Neural cell (in vitro differentiated cells): Measurements from ENCODE around the gene TAOK3. TPM values are rescaled to one million over a fixed set of nuclear protein-coding genes. Genes with fewer than 3 reads are reported as not detected.

ENCODE experiments used
- H2AFZ ChIP-seq: fragments of 200-600, 300-800 bp; sonication (generic), shearing (Covaris generic); 2 replicates; pipeline ENCODE4 v1.6.0; 2014; ENCODE audit warnings: low read depth, mild to moderate bottlenecking, antibody characterized with exemption, low read length, moderate library complexity
- H3F3A ChIP-seq: fragments of 200-600 bp; shearing (Covaris generic); 2 replicates; pipeline ENCODE4 v1.6.1; 2016; ENCODE audit warnings: mild to moderate bottlenecking, moderate library complexity, mixed read lengths, antibody characterized with exemption, low read length; ENCODE audit not compliant: insufficient read depth, poor library complexity, severe bottlenecking
- H3K27ac ChIP-seq: fragments of 200-600, 300-800 bp; sonication (generic), shearing (Covaris generic); 2 replicates; pipeline ENCODE4 v1.5.1; 2014; ENCODE audit warnings: mild to moderate bottlenecking, low read length, moderate library complexity
- H3K27me3 ChIP-seq: fragments of 300-800, 200-600 bp; sonication (generic), shearing (Covaris generic); 2 replicates; pipeline ENCODE4 v1.6.0; 2014; ENCODE audit warnings: mild to moderate bottlenecking, low read depth, low read length, moderate library complexity; ENCODE audit not compliant: insufficient read depth
- H3K36me3 ChIP-seq: fragments of 300-800, 200-600 bp; sonication (generic), shearing (Covaris generic); 2 replicates; pipeline ENCODE4 v1.5.1; 2014; ENCODE audit warnings: mild to moderate bottlenecking, antibody characterized with exemption, low read length, moderate library complexity; ENCODE audit not compliant: insufficient read depth
- H3K4me2 ChIP-seq: fragments of 300-800, 200-600 bp; sonication (generic), shearing (Covaris generic); 2 replicates; pipeline ENCODE4 v1.6.0; 2014; ENCODE audit warnings: mild to moderate bottlenecking, low read length
- H3K4me3 ChIP-seq: fragments of 300-800, 200-600 bp; sonication (generic), shearing (Covaris generic); 2 replicates; pipeline ENCODE4 v1.5.1; 2014; ENCODE audit warnings: mild to moderate bottlenecking, low read length, moderate library complexity
- H3K79me2 ChIP-seq: fragments of 200-600 bp; shearing (Covaris generic); replicated peaks from 2 replicates; pipeline ENCODE4 v1.6.0; 2014; ENCODE audit warnings: mild to moderate bottlenecking, low read length, moderate library complexity; ENCODE audit not compliant: insufficient read depth
- H3K9ac ChIP-seq: fragments of 300-800, 200-600 bp; sonication (generic), shearing (Covaris generic); 2 replicates; pipeline ENCODE4 v1.6.1; 2016; ENCODE audit warnings: mild to moderate bottlenecking, low read length, mixed read lengths
- H3K9me2 ChIP-seq: fragments of 200-600 bp; shearing (Covaris generic); 2 replicates; pipeline ENCODE4 v1.6.1; 2016; ENCODE audit warnings: mild to moderate bottlenecking, low read length, mixed read lengths; ENCODE audit not compliant: insufficient read depth
- H3K9me3 ChIP-seq: fragments of 200-600, 300-800 bp; sonication (generic), shearing (Covaris generic); 2 replicates; pipeline ENCODE4 v1.6.1; 2016; ENCODE audit warnings: mild to moderate bottlenecking, mixed run types, low read length, moderate library complexity, mixed read lengths
- H4K20me1 ChIP-seq: fragments of 200-600 bp; shearing (Covaris generic); 2 replicates; pipeline ENCODE4 v1.6.1; 2016; ENCODE audit warnings: mild to moderate bottlenecking, mixed run types; ENCODE audit not compliant: insufficient read depth
- CTCF ChIP-seq: fragments of 450-650 bp; IDR thresholded peaks from 2 replicates; pipeline ENCODE4 v1.5.1; 2014; ENCODE audit warnings: antibody characterized with exemption, mild to moderate bottlenecking, moderate library complexity; ENCODE audit not compliant: poor library complexity, severe bottlenecking
- EP300 ChIP-seq: fragments of 450-650 bp; conservative IDR thresholded peaks from 2 replicates; pipeline ENCODE4 v1.6.1; 2014; ENCODE audit warnings: antibody characterized with exemption, mild to moderate bottlenecking, moderate library complexity; ENCODE audit not compliant: poor library complexity, severe bottlenecking
- EZH2 ChIP-seq: fragments of 200-600, 300-800 bp; shearing (Covaris generic), sonication (generic); IDR thresholded peaks from 2 replicates; pipeline ENCODE4 v1.6.1; 2014; ENCODE audit warnings: antibody characterized with exemption, low read length, borderline replicate concordance, mild to moderate bottlenecking; ENCODE audit not compliant: insufficient read depth, poor library complexity, severe bottlenecking
- MXI1 ChIP-seq: fragments of 450-650 bp; conservative IDR thresholded peaks from 2 replicates; pipeline ENCODE4 v1.6.1; 2014; ENCODE audit warnings: antibody characterized with exemption, mild to moderate bottlenecking; ENCODE audit not compliant: poor library complexity, severe bottlenecking
- POLR2AphosphoS5 ChIP-seq: IDR thresholded peaks from 2 replicates; pipeline ENCODE4 v1.6.1; 2012
- RAD21 ChIP-seq: fragments of 450-650 bp; conservative IDR thresholded peaks from 2 replicates; pipeline ENCODE4 v1.6.1; 2014; ENCODE audit warnings: antibody characterized with exemption, mild to moderate bottlenecking, moderate library complexity
- REST ChIP-seq: IDR thresholded peaks from 2 replicates; pipeline ENCODE4 v1.6.1; 2012; ENCODE audit warnings: borderline replicate concordance
- SMC3 ChIP-seq: fragments of 450-650 bp; conservative IDR thresholded peaks from 2 replicates; pipeline ENCODE4 v1.6.1; 2014; ENCODE audit warnings: antibody characterized with exemption, mild to moderate bottlenecking, moderate library complexity; ENCODE audit not compliant: poor library complexity
- TAF1 ChIP-seq: IDR thresholded peaks from 2 replicates; pipeline ENCODE4 v1.6.1; 2012; ENCODE audit warnings: low read depth
- polyA plus RNA-seq: library from polyadenylated mRNA; depleted of rRNA; stranded (reverse); fragments of >200 nt; gene quantifications from 2 replicates; pipeline ENCODE4 v1.2.3, GENCODE V29; 2014

Gene TAOK3
- polyA plus RNA-seq, 1 donor from 2014 or later: 148 TPM

- no peaks in the 10 kb centered on the region for H3K9me3 ChIP-seq
- no peak overlapping the region for H2AFZ ChIP-seq
- no peaks in the 10 kb centered on the region for H3K36me3 ChIP-seq
- TF ChIP-seq MXI1 (no peak), REST (no peak), EP300 (no peak), POLR2AphosphoS5 (no peak), EZH2 (no peak), CTCF (no peak), TAF1 (no peak), SMC3 (no peak)
- no peak overlapping the region for H3K27ac ChIP-seq
- H3K79me2 ChIP-seq: no peaks in the 10 kb centered on the region
- peaks cover 11% of the 10 kb centered on the region for H3K27me3 ChIP-seq
- no peaks in the 10 kb centered on the region for H3K9me2 ChIP-seq
- no peak overlapping the region for H3K4me2 ChIP-seq
- H3F3A ChIP-seq: no peaks in the 10 kb centered on the region
- no peaks in the 10 kb centered on the region for H4K20me1 ChIP-seq
- no peak overlapping the region for H3K9ac ChIP-seq
- H3K4me3 ChIP-seq: no peak overlapping the region
Measured at GRCh38 chr12:118107694-118108093, 265.0 kb downstream of the TAOK3 start.

GRCh38 chr12:118107011-118107410 is 265.7 kb downstream of the TAOK3 start:
- H3K36me3 ChIP-seq: no peaks in the 10 kb centered on the region

More at GRCh38 chr12:118107011-118107410, 265.7 kb downstream of the TAOK3 start:
- H3F3A ChIP-seq: no peaks in the 10 kb centered on the region
- no peak overlapping the region for H3K27ac ChIP-seq
- H3K9ac ChIP-seq: no peak overlapping the region
- H2AFZ ChIP-seq: no peak overlapping the region
- no peaks in the 10 kb centered on the region for H3K79me2 ChIP-seq
- H3K9me3 ChIP-seq: no peaks in the 10 kb centered on the region
- no peak for TF ChIP-seq REST
- TF ChIP-seq EZH2: no peak
- TF ChIP-seq TAF1: no peak
- TF ChIP-seq EP300: no peak
- TF ChIP-seq SMC3: no peak
- no peak for TF ChIP-seq CTCF
- no peak for TF ChIP-seq MXI1
- no peak for TF ChIP-seq RAD21
- TF ChIP-seq POLR2AphosphoS5: no peak
- no peaks in the 10 kb centered on the region for H3K9me2 ChIP-seq
- peaks cover 18% of the 10 kb centered on the region for H3K27me3 ChIP-seq
- no peak overlapping the region for H3K4me3 ChIP-seq
- no peaks in the 10 kb centered on the region for H4K20me1 ChIP-seq
- H3K4me2 ChIP-seq: no peak overlapping the region
